Endothelial cell of umbilical vein (primary cell): Measurements from ENCODE around the gene CYB5D1.

ENCODE experiments used
- EZH2 ChIP-seq: IDR thresholded peaks from 2 replicates; pipeline ENCODE4 v1.6.1; 2012; ENCODE audit warnings: borderline replicate concordance, low read depth, mild to moderate bottlenecking, moderate library complexity, low read length, inconsistent platforms; ENCODE audit not compliant: severe bottlenecking
- FOS ChIP-seq: IDR thresholded peaks from 2 replicates; pipeline ENCODE4 v1.6.1; 2011; ENCODE audit warnings: mild to moderate bottlenecking, low read length, moderate library complexity, borderline replicate concordance; ENCODE audit not compliant: insufficient read depth
- TF ChIP-seq, protein P1 (sequence below), 2 donors: IDR thresholded peaks; 1 replicate in 1 of 2; 2 replicates in 1 of 2; pipeline ENCODE4 v1.5.1; 2011; ENCODE audit warnings: low read length in 2 of 2, mild to moderate bottlenecking in 2 of 2, moderate library complexity in 2 of 2, control low read depth in 1 of 2, inconsistent platforms in 1 of 2, low read depth in 1 of 2; ENCODE audit not compliant: insufficient read depth in 1 of 2; ENCODE audit errors: extremely low read depth in 1 of 2

DNA sequence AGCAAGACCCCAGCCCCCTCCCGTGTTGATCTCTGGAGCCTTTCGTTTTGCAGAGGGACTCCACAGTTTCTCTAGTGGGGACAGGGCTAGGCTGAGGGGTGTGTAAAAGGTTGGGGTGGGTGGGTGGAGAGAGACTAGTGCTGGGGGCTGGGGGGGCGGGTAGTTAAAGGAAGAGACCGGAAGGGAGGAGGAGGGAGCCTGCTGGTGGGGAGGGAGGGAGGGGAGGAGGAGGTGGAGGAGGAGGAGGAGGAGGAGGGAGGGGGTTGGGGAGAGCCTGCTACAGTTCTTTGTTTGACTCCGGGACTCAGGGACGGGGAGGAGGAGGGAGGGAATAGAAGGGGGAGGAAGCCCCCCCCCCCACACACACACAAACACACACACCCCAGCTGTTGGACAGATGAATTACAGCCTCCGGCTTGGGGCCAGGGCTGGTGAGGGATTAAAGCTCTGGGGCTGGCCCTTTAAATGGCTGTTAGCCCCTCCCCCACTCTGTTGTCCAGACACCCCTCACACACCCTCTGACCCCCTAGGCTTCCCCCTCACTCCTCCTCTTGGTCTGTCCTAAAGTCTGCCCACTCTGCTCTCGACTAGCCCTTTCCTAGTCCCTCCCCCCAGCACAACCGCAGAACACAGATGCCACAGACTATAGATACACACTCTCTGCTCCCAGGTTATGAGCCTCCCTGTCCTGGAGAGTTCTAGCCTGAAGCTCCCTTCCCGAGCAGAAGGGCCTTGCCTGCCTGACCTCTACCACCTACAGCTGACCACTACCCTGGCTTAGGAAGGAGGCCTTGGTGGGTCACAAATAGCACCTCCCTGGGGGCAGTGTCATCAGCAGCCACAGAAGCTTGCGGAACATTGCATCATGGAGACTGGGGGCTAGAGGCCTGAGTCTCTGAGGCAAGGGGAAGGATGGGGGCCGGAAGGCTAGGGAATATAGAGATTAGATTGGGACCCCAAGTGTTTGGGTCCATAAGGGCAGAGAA is 19.4 kb upstream of the CYB5D1 start:
- TF ChIP-seq, protein P1, sequence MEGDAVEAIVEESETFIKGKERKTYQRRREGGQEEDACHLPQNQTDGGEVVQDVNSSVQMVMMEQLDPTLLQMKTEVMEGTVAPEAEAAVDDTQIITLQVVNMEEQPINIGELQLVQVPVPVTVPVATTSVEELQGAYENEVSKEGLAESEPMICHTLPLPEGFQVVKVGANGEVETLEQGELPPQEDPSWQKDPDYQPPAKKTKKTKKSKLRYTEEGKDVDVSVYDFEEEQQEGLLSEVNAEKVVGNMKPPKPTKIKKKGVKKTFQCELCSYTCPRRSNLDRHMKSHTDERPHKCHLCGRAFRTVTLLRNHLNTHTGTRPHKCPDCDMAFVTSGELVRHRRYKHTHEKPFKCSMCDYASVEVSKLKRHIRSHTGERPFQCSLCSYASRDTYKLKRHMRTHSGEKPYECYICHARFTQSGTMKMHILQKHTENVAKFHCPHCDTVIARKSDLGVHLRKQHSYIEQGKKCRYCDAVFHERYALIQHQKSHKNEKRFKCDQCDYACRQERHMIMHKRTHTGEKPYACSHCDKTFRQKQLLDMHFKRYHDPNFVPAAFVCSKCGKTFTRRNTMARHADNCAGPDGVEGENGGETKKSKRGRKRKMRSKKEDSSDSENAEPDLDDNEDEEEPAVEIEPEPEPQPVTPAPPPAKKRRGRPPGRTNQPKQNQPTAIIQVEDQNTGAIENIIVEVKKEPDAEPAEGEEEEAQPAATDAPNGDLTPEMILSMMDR (IDR thresholded peaks at IDR 0.05; ENCODE audit: extremely low read depth in 1 of 2, insufficient read depth in 1 of 2, low read depth in 1 of 2, low read length in 2 of 2): no peak
- TF ChIP-seq EZH2 (no peak), FOS (no peak)
